HCT116 (cell line): Measurements from ENCODE around the gene CXCR2. TPM values are rescaled to one million over a fixed set of nuclear protein-coding genes. Genes with fewer than 3 reads are reported as not detected.

Experiments
- ATAC-seq: fragments of 200-7000 bp; cut with Tn5 transposase; 2 replicates; pipeline ENCODE4 v1.9.1; 2020; ENCODE audit warnings: mild to moderate bottlenecking, moderate library complexity
- BruUV-seq: library from RNA; stranded (reverse); fragments of 400-500 nt; replicated peaks from 2 replicates; lab custom pipeline; 2021; lab: Mats Ljungman, UMichigan
- CTCF ChIA-PET: fragments of 300-600 bp; sonication (Branson Sonifier 250); formaldehyde crosslinking; loops from one replicate; lab custom pipeline; 2021; ENCODE audit warnings: antibody characterized with exemption; lab: Charles Lee
- POLR2A ChIA-PET: fragments of 300-600, 350-600 bp; sonication (Branson Sonifier 250); formaldehyde crosslinking; loops from one replicate; lab custom pipeline; 2021; ENCODE audit warnings: antibody characterized with exemption; lab: Charles Lee
- RAD21 ChIA-PET, 2 experiments: fragments of 300-600 bp; sonication (Branson Sonifier 250); formaldehyde crosslinking; loops; one replicate each; lab custom pipeline; 2023; ENCODE audit warnings: low total read pairs in 2 of 2; ENCODE audit not compliant: uncharacterized antibody in 2 of 2, unreplicated experiment in 2 of 2, low non-redundant PET in 1 of 2; lab: Charles Lee
- DNase-seq: peaks from one replicate; pipeline ENCODE4 v3.0.0-alpha.2; 2010; ENCODE audit warnings: low read depth, low spot score
- H2AFZ ChIP-seq: fragments of 200-600 bp; shearing (Covaris generic), sonication (generic); 2 replicates; pipeline ENCODE4 v1.6.1; 2017; ENCODE audit warnings: low read depth, mixed run types, mixed read lengths, antibody characterized with exemption, low read length; ENCODE audit not compliant: poor library complexity, severe bottlenecking
- H3K27ac ChIP-seq: 2 replicates; pipeline ENCODE4 v1.5.1; 2012; ENCODE audit warnings: low read depth, low read length
- H3K27me3 ChIP-seq: fragments of 200-600 bp; sonication (generic); 2 replicates; pipeline ENCODE4 v1.6.1; 2016; ENCODE audit warnings: mixed run types, low read length, mixed read lengths; ENCODE audit not compliant: insufficient read depth
- H3K36me3 ChIP-seq, 2 experiments: fragments of 200-500 bp in 1 of 2; fragments of 200-600 bp in 1 of 2; sonication (Bioruptor generic) in 1 of 2; sonication (generic) in 1 of 2; 2 replicates each; pipeline versions ENCODE4 v1.5.1 to v1.6.1; 2014 to 2016; ENCODE audit warnings: low read length in 2 of 2, inconsistent platforms in 1 of 2, mixed read lengths in 1 of 2, mixed run types in 1 of 2; ENCODE audit not compliant: insufficient read depth in 2 of 2, control insufficient read depth in 1 of 2
- H3K4me1 ChIP-seq, 2 experiments: fragments of 200-600 bp in 1 of 2; sonication (generic) in 1 of 2; 2 replicates each; pipeline versions ENCODE4 v1.5.1 to v1.6.1; 2012 to 2017; ENCODE audit warnings: low read length in 2 of 2, inconsistent platforms in 1 of 2, mild to moderate bottlenecking in 1 of 2, mixed read lengths in 1 of 2, mixed run types in 1 of 2, moderate library complexity in 1 of 2; ENCODE audit not compliant: insufficient read depth in 2 of 2, control insufficient read depth in 1 of 2
- H3K4me2 ChIP-seq: fragments of 200-600 bp; sonication (generic); 2 replicates; pipeline ENCODE4 v1.6.1; 2017; ENCODE audit warnings: mixed run types, low read length, mixed read lengths
- H3K4me3 ChIP-seq, 2 experiments: fragments of 200-600 bp in 1 of 2; sonication (generic) in 1 of 2; replicated peaks in 1 of 2; 2 replicates each; pipeline ENCODE4 v1.5.1; 2011 to 2016; ENCODE audit warnings: low read length in 2 of 2, control low read depth in 1 of 2, low read depth in 1 of 2, mild to moderate bottlenecking in 1 of 2, mixed read lengths in 1 of 2, mixed run types in 1 of 2
- H3K79me2 ChIP-seq: fragments of 200-600 bp; sonication (generic); 2 replicates; pipeline ENCODE4 v1.6.1; 2017; ENCODE audit warnings: mild to moderate bottlenecking, mixed run types, low read length, moderate library complexity, mixed read lengths; ENCODE audit not compliant: insufficient read depth
- H3K9ac ChIP-seq: fragments of 200-600 bp; sonication (generic); 2 replicates; pipeline ENCODE4 v1.6.1; 2016; ENCODE audit warnings: low read length, mixed read lengths
- H3K9me2 ChIP-seq: fragments of 200-600 bp; sonication (generic), shearing (Covaris generic); 2 replicates; pipeline ENCODE4 v1.6.1; 2017; ENCODE audit warnings: mixed run types, mild to moderate bottlenecking, moderate library complexity; ENCODE audit not compliant: insufficient read depth
- H3K9me3 ChIP-seq, 2 experiments: fragments of 200-500 bp in 1 of 2; fragments of 200-600 bp in 1 of 2; sonication (Bioruptor generic) in 1 of 2; sonication (generic) in 1 of 2; 2 replicates each; pipeline ENCODE4 v1.6.1; 2014 to 2017; ENCODE audit warnings: low read length in 2 of 2, mixed read lengths in 2 of 2, inconsistent platforms in 1 of 2, low read depth in 1 of 2, mild to moderate bottlenecking in 1 of 2, mixed run types in 1 of 2, moderate library complexity in 1 of 2; ENCODE audit not compliant: control insufficient read depth in 1 of 2, insufficient read depth in 1 of 2
- H4K20me1 ChIP-seq: fragments of 200-600 bp; sonication (generic), shearing (Covaris generic); 2 replicates; pipeline ENCODE4 v1.6.1; 2017; ENCODE audit warnings: mixed run types, mild to moderate bottlenecking, moderate library complexity; ENCODE audit not compliant: insufficient read depth
- ATF3 ChIP-seq: IDR thresholded peaks from 2 replicates; pipeline ENCODE4 v1.6.1; 2012
- CEBPB ChIP-seq: IDR thresholded peaks from 2 replicates; pipeline ENCODE4 v1.6.1; 2012; ENCODE audit warnings: low read depth
- EGR1 ChIP-seq: IDR thresholded peaks from 2 replicates; pipeline ENCODE4 v1.6.1; 2012; ENCODE audit warnings: low read depth
- ELF1 ChIP-seq: IDR thresholded peaks from 2 replicates; pipeline ENCODE4 v1.6.1; 2012; ENCODE audit warnings: low read depth, borderline replicate concordance
- EZH2 ChIP-seq: fragments of 200-600 bp; sonication (generic); IDR thresholded peaks from 2 replicates; pipeline ENCODE4 v1.6.1; 2017; ENCODE audit warnings: antibody characterized with exemption, mixed run types
- EZH2phosphoT487 ChIP-seq: fragments of 200-600 bp; IDR thresholded peaks from 2 replicates; pipeline ENCODE4 v1.6.1; 2018; ENCODE audit warnings: antibody characterized with exemption, borderline replicate concordance
- JUND ChIP-seq: IDR thresholded peaks from 2 replicates; pipeline ENCODE4 v1.6.1; 2012
- MAX ChIP-seq: IDR thresholded peaks from 2 replicates; pipeline ENCODE4 v1.6.1; 2012
- POLR2A ChIP-seq: IDR thresholded peaks from 2 replicates; pipeline ENCODE4 v1.7.0; 2011; ENCODE audit warnings: borderline replicate concordance; ENCODE audit not compliant: insufficient read depth, insufficient read length; ENCODE audit errors: extremely low read depth
- POLR2AphosphoS5 ChIP-seq: IDR thresholded peaks from 2 replicates; pipeline ENCODE4 v1.6.1; 2011; ENCODE audit warnings: mild to moderate bottlenecking, low read depth, low read length, moderate library complexity
- REST ChIP-seq: IDR thresholded peaks from 2 replicates; pipeline ENCODE4 v1.6.1; 2012; ENCODE audit warnings: low read depth
- SIN3A ChIP-seq: IDR thresholded peaks from 2 replicates; pipeline ENCODE4 v1.6.1; 2012; ENCODE audit warnings: low read depth
- SP1 ChIP-seq: IDR thresholded peaks from 2 replicates; pipeline ENCODE4 v1.6.1; 2012; ENCODE audit warnings: low read depth
- TCF7L2 ChIP-seq: IDR thresholded peaks from 2 replicates; pipeline ENCODE4 v1.7.0; 2011; ENCODE audit warnings: borderline replicate concordance, inconsistent platforms; ENCODE audit not compliant: insufficient read depth, insufficient read length; ENCODE audit errors: extremely low read depth
- YY1 ChIP-seq: IDR thresholded peaks from 2 replicates; pipeline ENCODE4 v1.6.1; 2011; ENCODE audit warnings: low read length, low read depth, moderate library complexity, mild to moderate bottlenecking; ENCODE audit not compliant: insufficient replicate concordance; ENCODE audit errors: extremely low read depth
- ZFX ChIP-seq: fragments of 450-650 bp; IDR thresholded peaks from 2 replicates; pipeline ENCODE4 v1.6.1; 2017
- intact Hi-C: fragments of 100-400 bp; cut with micrococcal nuclease; formaldehyde crosslinking; loops from 2 replicates; pipeline ENCODE4 v1.10.0; 2022
- total RNA-seq: library from RNA; stranded (reverse); gene quantifications from one replicate; pipeline ENCODE4 v1.2.1, GENCODE V29; 2021; ENCODE audit not compliant: unreplicated experiment

Gene CXCR2
- total RNA-seq, 1 experiment from 2014 or later, result 0.15 TPM

- ChIA-PET RAD21 (no interaction called here), POLR2A (no interaction called here), CTCF (interaction anchor here (1.0 kb wide), 1 partner anchor 12 kb away, joined by 3 read pairs; no protein-coding TSS in a partner anchor)
- no peak for TF ChIP-seq SIN3A
- TF ChIP-seq POLR2A, result no peak
- no peak for TF ChIP-seq EZH2phosphoT487
- no peak for TF ChIP-seq YY1
- no peak for TF ChIP-seq SP1
- no peak for TF ChIP-seq ZFX
- no peak for TF ChIP-seq CEBPB
- no peak for TF ChIP-seq ATF3
- TF ChIP-seq TCF7L2, result no peak
- TF ChIP-seq EZH2, result no peak
- no peak for TF ChIP-seq POLR2AphosphoS5
- TF ChIP-seq REST, result no peak
- TF ChIP-seq EGR1, result no peak
- TF ChIP-seq MAX, result no peak
- TF ChIP-seq JUND, result no peak
- no peak for TF ChIP-seq ELF1
- Histone ChIP-seq H3K4me1 (no peaks in the 10 kb centered on the region), H3K9ac (no peak overlapping the region), H3K36me3 (no peaks in the 10 kb centered on the region), H3K27ac (no peak overlapping the region), H3K9me3 (no peaks in the 10 kb centered on the region), H3K9me2 (no peaks in the 10 kb centered on the region), H3K4me2 (no peak overlapping the region), H2AFZ (no peak overlapping the region), H4K20me1 (no peaks in the 10 kb centered on the region), H3K79me2 (no peaks in the 10 kb centered on the region), H3K27me3 (no peaks in the 10 kb centered on the region), H3K4me3 (no peak overlapping the region)
- ATAC-seq (no peak), DNase-seq (no peak)
- no TSS peak for BruUV-seq
- intact Hi-C loops, result no loop called here
Observed at GRCh38 chr2:218086478-218086877, 39.4 kb upstream of the CXCR2 start.
